Retinal pigment epithelial cell (primary cell): ENCODE measurements around the gene TOMM34.

Source experiments
- DNase-seq: peaks from one replicate; pipeline ENCODE4 v3.0.0-alpha.2; 2010; ENCODE audit warnings: low read depth
- H3K4me3 ChIP-seq: 2 replicates; pipeline ENCODE4 v1.5.1; 2011; ENCODE audit warnings: mild to moderate bottlenecking, low read length, control low read depth, moderate library complexity
- CTCF ChIP-seq: conservative IDR thresholded peaks from 2 replicates; pipeline ENCODE4 v1.5.1; 2011; ENCODE audit warnings: low read depth, low read length, control low read depth, inconsistent platforms

The TOMM34 gene

GRCh38 chr20:44962483-44962882 is 2.3 kb upstream of the TOMM34 start:
- no peak for TF ChIP-seq CTCF
- no peak overlapping the region for H3K4me3 ChIP-seq
- no peak for DNase-seq

GRCh38 chr20:44961870-44962267 is 1.7 kb upstream of the TOMM34 start:
- no peak overlapping the region for H3K4me3 ChIP-seq
- no peak for DNase-seq
- no peak for TF ChIP-seq CTCF

GRCh38 chr20:44961011-44961869 is 1.0 kb upstream of the TOMM34 start:
- no peak for DNase-seq
- TF ChIP-seq CTCF, result no peak
- no peak overlapping the region for H3K4me3 ChIP-seq

GRCh38 chr20:44959638-44960102 is 527 bp downstream of the TOMM34 start:
- H3K4me3 ChIP-seq, result peak overlapping the region; percentile 78
- TF ChIP-seq CTCF, result no peak
- no peak for DNase-seq

GRCh38 chr20:44959082-44959637 is 1.0 kb downstream of the TOMM34 start:
- peak overlapping the region; percentile 78 for H3K4me3 ChIP-seq
- DNase-seq, result no peak
- no peak for TF ChIP-seq CTCF

GRCh38 chr20:44958276-44958675 is 1.9 kb downstream of the TOMM34 start:
- DNase-seq, result no peak
- no peak for TF ChIP-seq CTCF
- no peak overlapping the region for H3K4me3 ChIP-seq

GRCh38 chr20:44956410-44956809 is 3.8 kb downstream of the TOMM34 start:
- DNase-seq, result no peak
- no peak for TF ChIP-seq CTCF
- H3K4me3 ChIP-seq, result no peak overlapping the region
